ENCODE results near the gene SPRR2D. TPM values are rescaled to one million over a fixed set of nuclear protein-coding genes. Genes with fewer than 3 reads are reported as not detected.
"Not testable (repeated sequence)": the region's sequence is repeated elsewhere in the genome, so short reads cannot be mapped to it uniquely, and the experiment has no call there.

Gene SPRR2D
- total RNA-seq, 2 experiments from 2014 or later, result not detected

DNA sequence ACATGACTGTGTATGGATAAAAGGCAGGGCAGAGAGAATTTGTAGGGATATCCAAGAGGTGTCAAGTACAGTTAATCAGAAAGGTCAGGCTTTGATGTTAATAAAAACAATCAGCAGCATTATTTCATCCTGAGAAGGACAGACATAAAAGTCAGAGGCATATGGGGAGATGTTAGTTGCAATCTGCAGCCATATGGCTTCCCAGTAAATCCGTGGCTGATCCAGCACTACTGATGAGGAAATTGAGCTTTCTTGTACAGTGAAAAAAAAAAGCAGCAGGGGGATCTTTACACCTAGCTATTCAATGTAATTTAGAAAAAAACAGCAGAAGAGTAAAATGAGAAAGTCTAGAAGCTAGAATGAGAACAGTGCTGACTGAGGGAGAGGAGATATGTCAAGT lies 12.2 kb downstream of the SPRR2D start:
- CTCF ChIA-PET, result no interaction called here
- POLR2A ChIA-PET, result no interaction called here
- peaks cover 14% of the 10 kb centered on the region for H3K27me3 Mint-ChIP-seq
- no peak for DNase-seq
- TF ChIP-seq, protein P1, sequence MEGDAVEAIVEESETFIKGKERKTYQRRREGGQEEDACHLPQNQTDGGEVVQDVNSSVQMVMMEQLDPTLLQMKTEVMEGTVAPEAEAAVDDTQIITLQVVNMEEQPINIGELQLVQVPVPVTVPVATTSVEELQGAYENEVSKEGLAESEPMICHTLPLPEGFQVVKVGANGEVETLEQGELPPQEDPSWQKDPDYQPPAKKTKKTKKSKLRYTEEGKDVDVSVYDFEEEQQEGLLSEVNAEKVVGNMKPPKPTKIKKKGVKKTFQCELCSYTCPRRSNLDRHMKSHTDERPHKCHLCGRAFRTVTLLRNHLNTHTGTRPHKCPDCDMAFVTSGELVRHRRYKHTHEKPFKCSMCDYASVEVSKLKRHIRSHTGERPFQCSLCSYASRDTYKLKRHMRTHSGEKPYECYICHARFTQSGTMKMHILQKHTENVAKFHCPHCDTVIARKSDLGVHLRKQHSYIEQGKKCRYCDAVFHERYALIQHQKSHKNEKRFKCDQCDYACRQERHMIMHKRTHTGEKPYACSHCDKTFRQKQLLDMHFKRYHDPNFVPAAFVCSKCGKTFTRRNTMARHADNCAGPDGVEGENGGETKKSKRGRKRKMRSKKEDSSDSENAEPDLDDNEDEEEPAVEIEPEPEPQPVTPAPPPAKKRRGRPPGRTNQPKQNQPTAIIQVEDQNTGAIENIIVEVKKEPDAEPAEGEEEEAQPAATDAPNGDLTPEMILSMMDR (IDR thresholded peaks at IDR 0.05), result no peak
- H3K36me3 Mint-ChIP-seq (ENCODE audit: low read depth), result no peaks in the 10 kb centered on the region
- H3K27ac Mint-ChIP-seq, result no peak overlapping the region
- intact Hi-C loops (cut with micrococcal nuclease), result no loop called here
- ATAC-seq, result no peak
- H3K4me1 Mint-ChIP-seq (ENCODE audit: low read depth), result no peaks in the 10 kb centered on the region
- H3K9me3 Mint-ChIP-seq, result no peaks in the 10 kb centered on the region
- H3K4me3 Mint-ChIP-seq, result no peak overlapping the region

DNA sequence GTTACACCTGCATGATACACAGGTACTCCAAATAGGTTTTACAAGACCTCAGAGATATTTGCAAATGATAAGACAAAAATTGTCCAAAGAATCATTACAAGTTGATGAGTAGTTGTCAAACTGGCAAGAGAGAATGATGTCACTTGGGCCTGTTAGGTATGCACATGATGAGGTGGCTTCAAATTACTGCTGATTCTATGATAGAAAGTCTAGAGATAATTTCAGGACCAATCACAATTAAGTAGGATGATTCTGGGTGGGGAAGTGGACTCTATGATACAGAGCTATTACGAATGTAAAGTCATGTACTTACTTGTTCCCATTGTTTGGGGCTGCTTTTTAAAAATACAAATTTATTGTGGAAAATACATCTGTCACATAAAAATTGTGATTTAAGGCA lies 15.1 kb downstream of the SPRR2D start:
- Mint-ChIP-seq H3K27me3 (peaks cover 23% of the 10 kb centered on the region), H3K9me3 (no peaks in the 10 kb centered on the region), H3K4me1 (ENCODE audit: low read depth) (no peaks in the 10 kb centered on the region), H3K27ac (no peak overlapping the region), H3K36me3 (ENCODE audit: low read depth) (no peaks in the 10 kb centered on the region), H3K4me3 (no peak overlapping the region)
- TF ChIP-seq, protein P1 (IDR thresholded peaks at IDR 0.05), result no peak
- DNase-seq, result no peak
- ATAC-seq, result no peak
- intact Hi-C loops (cut with micrococcal nuclease), result no loop called here
- POLR2A ChIA-PET, result interaction anchor here (0.8 kb wide), 1 partner anchor 206 kb away, joined by 3 read pairs; no protein-coding TSS in a partner anchor
- CTCF ChIA-PET, result no interaction called here

DNA sequence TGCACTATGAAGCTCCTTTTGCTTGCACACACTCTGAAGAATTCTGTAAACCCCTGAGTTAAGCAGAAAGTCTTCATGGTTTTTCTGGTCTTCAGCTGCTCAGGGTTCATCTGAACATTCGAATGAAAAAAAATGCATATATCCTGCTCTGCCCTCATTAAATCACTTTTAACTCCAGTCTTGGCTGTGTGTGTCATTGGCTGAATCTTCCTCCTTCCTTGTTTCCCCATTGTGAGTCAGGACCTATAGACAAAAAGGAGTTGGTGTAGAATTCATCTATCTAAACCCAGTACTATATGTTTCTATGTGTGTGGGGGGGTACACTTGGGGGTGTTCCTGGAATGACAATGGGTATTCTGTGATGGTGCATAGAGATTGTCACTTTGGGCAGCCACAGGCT lies 16.5 kb downstream of the SPRR2D start:
- TF ChIP-seq, protein P1 (IDR thresholded peaks at IDR 0.05), result no peak
- Mint-ChIP-seq H3K9me3 (no peaks in the 10 kb centered on the region), H3K36me3 (ENCODE audit: low read depth) (no peaks in the 10 kb centered on the region), H3K4me1 (ENCODE audit: low read depth) (no peaks in the 10 kb centered on the region), H3K27me3 (peaks cover 27% of the 10 kb centered on the region), H3K4me3 (no peak overlapping the region), H3K27ac (no peak overlapping the region)
- DNase-seq (no peak), ATAC-seq (no peak)
- ChIA-PET CTCF (no interaction called here), POLR2A (no interaction called here)
- intact Hi-C loops (cut with micrococcal nuclease), result no loop called here

DNA sequence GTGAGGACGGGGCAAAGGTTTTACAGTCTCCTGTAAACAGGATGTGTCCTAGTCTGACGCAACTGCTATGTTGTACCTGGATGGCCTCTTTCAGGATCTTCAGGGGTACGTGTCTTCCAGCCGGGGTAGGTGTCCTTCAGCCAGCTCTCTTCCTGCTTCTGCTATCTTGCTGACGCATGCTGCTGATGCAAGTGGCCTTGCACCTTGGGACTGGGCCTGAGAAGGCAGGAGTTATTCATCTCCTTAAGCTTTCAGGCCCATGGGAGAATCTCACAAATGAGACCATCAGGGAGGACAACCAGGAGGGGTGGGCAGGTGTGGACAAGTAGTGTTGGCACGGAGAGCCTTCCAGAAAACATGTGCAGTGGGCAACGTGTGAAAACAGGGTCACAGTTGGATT lies 17.8 kb downstream of the SPRR2D start:
- POLR2A ChIA-PET, result no interaction called here
- no peak for ATAC-seq
- CTCF ChIA-PET, result no interaction called here
- peaks cover 31% of the 10 kb centered on the region for H3K27me3 Mint-ChIP-seq
- H3K4me1 Mint-ChIP-seq (ENCODE audit: low read depth), result no peaks in the 10 kb centered on the region
- H3K27ac Mint-ChIP-seq, result no peak overlapping the region
- no peaks in the 10 kb centered on the region for H3K9me3 Mint-ChIP-seq
- DNase-seq, result no peak
- no peaks in the 10 kb centered on the region for H3K36me3 Mint-ChIP-seq (ENCODE audit: low read depth)
- no peak overlapping the region for H3K4me3 Mint-ChIP-seq
- intact Hi-C loops (cut with micrococcal nuclease), result no loop called here
- TF ChIP-seq, protein P1 (IDR thresholded peaks at IDR 0.05), result no peak

DNA sequence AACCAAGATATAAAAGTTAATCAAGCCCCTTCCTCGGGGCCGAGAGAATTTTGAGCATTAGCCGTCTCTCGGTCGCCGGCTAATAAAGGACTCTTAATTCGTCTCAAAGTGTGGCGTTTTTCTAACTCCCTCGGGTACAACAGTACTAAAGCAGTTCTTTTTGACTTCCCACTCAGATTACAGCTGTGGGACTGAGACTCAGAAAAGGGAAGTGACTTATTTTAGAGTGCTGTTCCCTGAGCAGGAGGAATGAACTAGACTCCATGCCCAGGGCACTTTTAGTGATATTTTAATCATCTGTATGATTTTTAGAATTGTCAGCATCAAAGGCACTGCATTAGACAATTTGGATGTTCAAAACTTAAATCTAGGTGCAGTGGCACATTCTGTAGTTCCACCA lies 18.6 kb downstream of the SPRR2D start:
- H3K36me3 Mint-ChIP-seq (ENCODE audit: low read depth); CTCF ChIA-PET; H3K9me3 Mint-ChIP-seq; ATAC-seq; H3K4me3 Mint-ChIP-seq; intact Hi-C loops (cut with micrococcal nuclease); H3K27ac Mint-ChIP-seq; DNase-seq; H3K4me1 Mint-ChIP-seq (ENCODE audit: low read depth); POLR2A ChIA-PET: not testable (repeated sequence)
- peaks cover 31% of the 10 kb centered on the region for H3K27me3 Mint-ChIP-seq

DNA sequence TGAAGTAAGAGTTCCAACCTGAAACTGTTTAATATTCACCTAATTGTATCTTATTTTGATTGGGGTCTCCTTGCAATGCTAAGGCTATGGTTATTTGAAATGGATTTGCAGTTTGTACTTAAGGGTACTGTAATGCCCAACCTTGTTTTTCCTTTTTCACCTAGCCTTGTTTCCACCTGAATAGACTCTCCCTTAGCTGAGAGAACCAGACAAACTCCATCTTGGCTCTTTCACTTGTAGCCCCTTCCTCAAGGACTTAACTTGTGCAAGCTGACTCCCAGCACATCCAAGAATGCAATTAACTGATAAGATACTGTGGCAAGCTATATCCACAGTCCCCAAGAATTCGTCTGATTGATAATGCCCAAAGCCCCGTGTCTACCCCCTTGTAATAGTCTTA lies 19.1 kb downstream of the SPRR2D start:
- CTCF ChIA-PET, ATAC-seq: not testable (repeated sequence)
- peaks cover 31% of the 10 kb centered on the region for H3K27me3 Mint-ChIP-seq

DNA sequence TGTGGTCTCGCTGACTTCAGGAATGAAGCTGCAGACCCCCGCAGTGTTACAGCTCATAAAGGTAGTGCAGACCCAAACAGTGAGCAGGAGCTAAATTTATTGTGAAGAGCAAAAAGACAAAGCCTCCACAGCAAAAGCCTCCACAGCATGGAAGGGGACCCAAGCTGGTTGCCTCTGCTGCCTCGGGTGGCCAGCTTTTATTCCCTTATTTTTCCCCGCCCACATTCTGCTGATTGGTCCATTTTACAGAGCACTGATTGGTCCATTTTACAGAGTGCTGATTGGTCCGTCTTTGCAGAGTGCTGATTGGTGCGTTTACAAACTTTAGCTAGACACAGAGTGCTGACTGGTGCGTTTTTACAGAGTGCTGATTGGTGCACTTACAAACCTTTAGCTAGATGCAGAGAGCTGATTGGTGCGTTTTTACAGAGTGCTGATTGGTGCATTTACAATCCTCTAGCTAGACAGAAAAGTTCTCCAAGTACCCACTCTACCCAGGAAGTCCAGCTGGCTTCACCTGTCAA lies 29.6 kb downstream of the SPRR2D start:
- H3K27me3 Mint-ChIP-seq; H3K4me3 Mint-ChIP-seq; H3K9me3 Mint-ChIP-seq; DNase-seq; H3K27ac Mint-ChIP-seq; H3K4me1 Mint-ChIP-seq (ENCODE audit: low read depth); CTCF ChIA-PET; ATAC-seq; POLR2A ChIA-PET; intact Hi-C loops (cut with micrococcal nuclease); H3K36me3 Mint-ChIP-seq (ENCODE audit: low read depth): not testable (repeated sequence)

More for the DNA sequence above, 19.1 kb downstream of the SPRR2D start:
- H3K9me3 Mint-ChIP-seq; intact Hi-C loops (cut with micrococcal nuclease); DNase-seq; H3K27ac Mint-ChIP-seq; H3K36me3 Mint-ChIP-seq (ENCODE audit: low read depth); H3K4me1 Mint-ChIP-seq (ENCODE audit: low read depth); H3K4me3 Mint-ChIP-seq; POLR2A ChIA-PET: not testable (repeated sequence)

Measured in activated CD8-positive, alpha-beta T cell treated with anti-CD3 and anti-CD28 coated beads for 36 hours (primary cell).